ENCODE results near the gene NHEJ1. TPM values are rescaled to one million over a fixed set of nuclear protein-coding genes. Genes with fewer than 3 reads are reported as not detected.

Gene NHEJ1
- total and polyA plus RNA-seq, 2 of the 13 experiments (the other 11 are each of a cell fraction or from before 2014, with no cell fraction given), result 30.0 to 30.7 TPM

DNA sequence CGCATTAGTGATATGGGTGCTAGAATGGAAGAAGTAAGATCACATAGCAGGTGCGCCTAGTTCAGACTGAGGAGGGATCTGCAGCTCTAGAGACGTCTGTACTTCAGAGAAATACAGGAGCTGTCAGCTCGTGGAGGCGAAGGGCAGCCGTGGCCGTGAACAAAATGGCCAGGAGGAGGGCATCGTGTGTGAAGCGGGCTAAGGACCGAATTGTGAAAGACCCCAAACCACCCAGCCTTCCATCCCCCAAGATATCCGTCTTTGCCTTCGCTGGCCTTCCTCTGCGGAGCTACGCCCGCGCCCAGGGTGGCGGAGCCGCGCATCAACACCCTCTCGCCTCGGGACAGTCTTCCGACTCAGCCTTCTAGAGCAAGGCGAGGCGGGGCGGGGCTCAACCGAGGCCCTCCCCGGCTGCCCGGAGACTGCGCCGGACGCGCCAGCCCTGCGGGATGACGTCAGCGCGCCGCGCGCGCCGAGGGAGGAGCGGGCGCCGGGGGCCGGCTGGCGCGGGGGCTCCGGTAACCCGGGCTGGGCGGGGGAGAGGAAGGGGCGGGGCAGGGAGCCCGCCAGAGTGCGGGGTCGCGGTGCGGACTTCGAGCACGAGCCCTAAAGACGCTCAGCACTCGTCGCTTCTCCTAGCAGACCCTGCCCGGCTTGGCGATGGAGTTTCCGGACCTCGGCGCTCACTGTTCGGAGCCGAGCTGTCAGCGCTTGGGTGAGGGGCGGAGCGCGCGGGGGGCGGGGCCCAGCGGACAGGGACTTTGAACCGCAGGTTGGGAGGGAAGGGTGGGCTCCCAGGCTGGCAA, 45.9 kb upstream of the NHEJ1 start, which contains the start of gene ZFAND2B (continued):
- TF ChIP-seq ZNF687 (CRISPR knock-in tag; IDR thresholded peaks at IDR 0.05) (peak; percentile 93), ZFY (CRISPR knock-in tag; IDR thresholded peaks at IDR 0.05) (peak; percentile 82), NFIB (CRISPR knock-in tag; IDR thresholded peaks at IDR 0.05; ENCODE audit: borderline replicate concordance) (no peak), DMTF1 (CRISPR knock-in tag; IDR thresholded peaks at IDR 0.05) (0 out of 2 replicates have a peak, but pooled peaks have one; percentile 78), TARDBP (CRISPR knock-in tag; IDR thresholded peaks at IDR 0.05) (peak; percentile 82), ZNF329 (CRISPR knock-in tag; IDR thresholded peaks at IDR 0.05; ENCODE audit: low read depth) (0 out of 2 replicates have a peak, but pooled peaks have one; percentile 30), MED8 (CRISPR knock-in tag; IDR thresholded peaks at IDR 0.05; ENCODE audit: insufficient replicate concordance) (peak; percentile 70), ATF7 (IDR thresholded peaks at IDR 0.05) (peak; percentile 92), ATF7 (CRISPR knock-in tag; IDR thresholded peaks at IDR 0.05) (peak; percentile 72; the same call in 1 of the 2 replicates), TFDP1 (CRISPR knock-in tag; IDR thresholded peaks at IDR 0.05; ENCODE audit: borderline replicate concordance) (peak; percentile 69; the same call in 1 of the 2 replicates), REPIN1 (CRISPR knock-in tag; IDR thresholded peaks at IDR 0.05; ENCODE audit: borderline replicate concordance, low read depth) (peak; percentile 91; the same call in 1 of the 2 replicates), NFYB (CRISPR knock-in tag; IDR thresholded peaks at IDR 0.05) (peak; percentile 44; the same call in 1 of the 2 replicates)
- TF ChIP-seq, protein P1, sequence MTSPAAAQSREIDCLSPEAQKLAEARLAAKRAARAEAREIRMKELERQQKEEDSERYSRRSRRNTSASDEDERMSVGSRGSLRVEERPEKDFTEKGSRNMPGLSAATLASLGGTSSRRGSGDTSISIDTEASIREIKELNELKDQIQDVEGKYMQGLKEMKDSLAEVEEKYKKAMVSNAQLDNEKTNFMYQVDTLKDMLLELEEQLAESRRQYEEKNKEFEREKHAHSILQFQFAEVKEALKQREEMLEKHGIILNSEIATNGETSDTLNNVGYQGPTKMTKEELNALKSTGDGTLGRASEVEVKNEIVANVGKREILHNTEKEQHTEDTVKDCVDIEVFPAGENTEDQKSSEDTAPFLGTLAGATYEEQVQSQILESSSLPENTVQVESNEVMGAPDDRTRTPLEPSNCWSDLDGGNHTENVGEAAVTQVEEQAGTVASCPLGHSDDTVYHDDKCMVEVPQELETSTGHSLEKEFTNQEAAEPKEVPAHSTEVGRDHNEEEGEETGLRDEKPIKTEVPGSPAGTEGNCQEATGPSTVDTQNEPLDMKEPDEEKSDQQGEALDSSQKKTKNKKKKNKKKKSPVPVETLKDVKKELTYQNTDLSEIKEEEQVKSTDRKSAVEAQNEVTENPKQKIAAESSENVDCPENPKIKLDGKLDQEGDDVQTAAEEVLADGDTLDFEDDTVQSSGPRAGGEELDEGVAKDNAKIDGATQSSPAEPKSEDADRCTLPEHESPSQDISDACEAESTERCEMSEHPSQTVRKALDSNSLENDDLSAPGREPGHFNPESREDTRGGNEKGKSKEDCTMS (CRISPR knock-in tag; conservative IDR thresholded peaks at IDR 0.05), result no peak
- TF ChIP-seq, protein P2, sequence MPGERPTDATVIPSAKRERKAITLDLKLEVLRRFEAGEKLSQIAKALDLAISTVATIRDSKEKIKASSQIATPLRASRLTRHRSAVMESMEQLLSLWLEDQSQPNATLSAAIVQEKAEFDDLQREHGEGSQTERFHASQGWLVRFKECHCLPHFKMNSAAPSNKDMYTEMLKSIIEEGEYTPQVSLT (CRISPR knock-in tag; IDR thresholded peaks at IDR 0.05; ENCODE audit: borderline replicate concordance, low read depth), result no peak; the same call in 1 of the 2 replicates
- TF ChIP-seq, protein P3, sequence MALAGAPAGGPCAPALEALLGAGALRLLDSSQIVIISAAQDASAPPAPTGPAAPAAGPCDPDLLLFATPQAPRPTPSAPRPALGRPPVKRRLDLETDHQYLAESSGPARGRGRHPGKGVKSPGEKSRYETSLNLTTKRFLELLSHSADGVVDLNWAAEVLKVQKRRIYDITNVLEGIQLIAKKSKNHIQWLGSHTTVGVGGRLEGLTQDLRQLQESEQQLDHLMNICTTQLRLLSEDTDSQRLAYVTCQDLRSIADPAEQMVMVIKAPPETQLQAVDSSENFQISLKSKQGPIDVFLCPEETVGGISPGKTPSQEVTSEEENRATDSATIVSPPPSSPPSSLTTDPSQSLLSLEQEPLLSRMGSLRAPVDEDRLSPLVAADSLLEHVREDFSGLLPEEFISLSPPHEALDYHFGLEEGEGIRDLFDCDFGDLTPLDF (CRISPR knock-in tag; IDR thresholded peaks at IDR 0.05), result no peak

Measured in HepG2 (cell line).